H9 (cell line): ENCODE measurements around the gene OTOF. TPM values are rescaled to one million over a fixed set of nuclear protein-coding genes. Genes with fewer than 3 reads are reported as not detected.

ENCODE experiments used
- DNase-seq: peaks from one replicate; pipeline ENCODE4 v3.0.0-alpha.2; 2017
- H2AFZ ChIP-seq: one replicate; pipeline ENCODE4 v1.6.1; 2013; ENCODE audit warnings: mild to moderate bottlenecking, low read length, control low read depth, moderate library complexity
- H2AK5ac ChIP-seq: 2 replicates; pipeline ENCODE4 v1.6.1; 2013; ENCODE audit warnings: low read length, control low read depth, mixed read lengths; ENCODE audit not compliant: insufficient read length
- H2BK120ac ChIP-seq: one replicate; pipeline ENCODE4 v1.6.1; 2013; ENCODE audit warnings: low read depth, mild to moderate bottlenecking, low read length, control low read depth, inconsistent platforms; ENCODE audit not compliant: poor library complexity, severe bottlenecking
- H2BK12ac ChIP-seq: 2 replicates; pipeline ENCODE4 v1.6.1; 2013; ENCODE audit warnings: low read length, control low read depth, mixed read lengths, low read depth; ENCODE audit not compliant: insufficient read length
- H2BK15ac ChIP-seq: 2 replicates; pipeline ENCODE4 v1.6.1; 2013; ENCODE audit warnings: low read depth, low read length, control low read depth
- H2BK20ac ChIP-seq: one replicate; pipeline ENCODE4 v1.6.1; 2013; ENCODE audit warnings: low read depth, mild to moderate bottlenecking, low read length, control low read depth, inconsistent platforms; ENCODE audit not compliant: poor library complexity, severe bottlenecking
- H2BK5ac ChIP-seq: 2 replicates; pipeline ENCODE4 v1.6.1; 2013; ENCODE audit warnings: low read length, control low read depth, mixed read lengths; ENCODE audit not compliant: insufficient read length
- H3K14ac ChIP-seq: 2 replicates; pipeline ENCODE4 v1.6.1; 2013; ENCODE audit warnings: low read length, control low read depth; ENCODE audit not compliant: insufficient read depth
- H3K18ac ChIP-seq: 2 replicates; pipeline ENCODE4 v1.6.1; 2013; ENCODE audit warnings: low read depth, mild to moderate bottlenecking, mixed read lengths, low read length, control low read depth; ENCODE audit not compliant: insufficient read length
- H3K23ac ChIP-seq: 2 replicates; pipeline ENCODE4 v1.6.1; 2013; ENCODE audit warnings: low read length, control low read depth, mixed read lengths, low read depth; ENCODE audit not compliant: insufficient read length
- H3K23me2 ChIP-seq: 2 replicates; pipeline ENCODE4 v1.6.1; 2013; ENCODE audit warnings: low read depth, mild to moderate bottlenecking, mixed read lengths, low read length, control low read depth; ENCODE audit not compliant: insufficient read length, poor library complexity, severe bottlenecking
- H3K27ac ChIP-seq: 2 replicates; pipeline ENCODE4 v1.5.1; 2013; ENCODE audit warnings: low read length, control low read depth, mixed read lengths, low read depth; ENCODE audit not compliant: insufficient read length
- H3K27me3 ChIP-seq: 2 replicates; pipeline ENCODE4 v1.6.1; 2013; ENCODE audit warnings: low read length, control low read depth, inconsistent platforms; ENCODE audit not compliant: insufficient read depth
- H3K4ac ChIP-seq: 2 replicates; pipeline ENCODE4 v1.6.1; 2013; ENCODE audit warnings: low read depth, mild to moderate bottlenecking, control low read depth, inconsistent platforms, low read length, moderate library complexity
- H3K4me1 ChIP-seq: 2 replicates; pipeline ENCODE4 v1.6.1; 2013; ENCODE audit warnings: low read length, control low read depth, inconsistent platforms; ENCODE audit not compliant: insufficient read depth
- H3K4me2 ChIP-seq: 2 replicates; pipeline ENCODE4 v1.6.1; 2013; ENCODE audit warnings: low read length, control low read depth, mixed read lengths; ENCODE audit not compliant: insufficient read length, insufficient read depth
- H3K56ac ChIP-seq: 2 replicates; pipeline ENCODE4 v1.6.1; 2013; ENCODE audit warnings: low read depth, mild to moderate bottlenecking, mixed read lengths, low read length, control low read depth; ENCODE audit not compliant: insufficient read length
- H3K79me1 ChIP-seq: 2 replicates; pipeline ENCODE4 v1.6.1; 2013; ENCODE audit warnings: low read depth, mild to moderate bottlenecking, moderate library complexity, low read length, control low read depth, inconsistent platforms; ENCODE audit not compliant: insufficient read depth, poor library complexity, severe bottlenecking
- H3K79me2 ChIP-seq: 2 replicates; pipeline ENCODE4 v1.6.1; 2013; ENCODE audit warnings: low read length, control low read depth, inconsistent platforms; ENCODE audit not compliant: insufficient read depth
- H3K9ac ChIP-seq: 2 replicates; pipeline ENCODE4 v1.6.1; 2013; ENCODE audit warnings: low read length, control low read depth, mixed read lengths; ENCODE audit not compliant: insufficient read length; ENCODE audit errors: extremely low read depth
- H3K9me3 ChIP-seq: one replicate; pipeline ENCODE4 v1.6.1; 2013; ENCODE audit warnings: low read depth, low read length, inconsistent platforms; ENCODE audit not compliant: control insufficient read depth
- H3T11ph ChIP-seq: one replicate; pipeline ENCODE4 v1.6.1; 2013; ENCODE audit warnings: mild to moderate bottlenecking, low read length, control low read depth, inconsistent platforms
- H4K20me1 ChIP-seq: one replicate; pipeline ENCODE4 v1.6.1; 2013; ENCODE audit not compliant: control insufficient read depth, insufficient read length, insufficient read depth
- H4K5ac ChIP-seq: 2 replicates; pipeline ENCODE4 v1.6.1; 2013; ENCODE audit warnings: low read depth, mild to moderate bottlenecking, mixed read lengths, low read length, control low read depth; ENCODE audit not compliant: insufficient read length
- H4K8ac ChIP-seq: replicated peaks from 2 replicates; pipeline ENCODE4 v1.6.1; 2013; ENCODE audit warnings: low read length, control low read depth, mixed read lengths, low read depth; ENCODE audit not compliant: insufficient read length
- H4K91ac ChIP-seq: 2 replicates; pipeline ENCODE4 v1.6.1; 2013; ENCODE audit warnings: low read depth, mild to moderate bottlenecking, moderate library complexity, mixed read lengths, low read length, control low read depth; ENCODE audit not compliant: insufficient read length
- H3K27ac Mint-ChIP-seq, 3 experiments: 2 replicates in 2 of 3; 3 replicates in 1 of 3; pipeline ENCODE4 v1.8.0; 2020 to 2021; ENCODE audit warnings: mixed read lengths in 3 of 3, mild to moderate bottlenecking in 1 of 3, moderate library complexity in 1 of 3
- H3K27me3 Mint-ChIP-seq: 2 replicates; pipeline ENCODE4 v1.8.0; 2021; ENCODE audit warnings: low read depth, mild to moderate bottlenecking, moderate library complexity, mixed read lengths
- H3K36me3 Mint-ChIP-seq, 3 experiments: 2 replicates in 2 of 3; 3 replicates in 1 of 3; pipeline ENCODE4 v1.8.0; 2020 to 2021; ENCODE audit warnings: low read depth in 3 of 3, mixed read lengths in 3 of 3; ENCODE audit not compliant: insufficient read depth in 1 of 3
- H3K4me1 Mint-ChIP-seq, 2 experiments: 2 replicates each; pipeline ENCODE4 v1.8.0; 2020; ENCODE audit warnings: mixed read lengths in 2 of 2
- H3K4me3 Mint-ChIP-seq, 2 experiments: 2 replicates in 1 of 2; 3 replicates in 1 of 2; pipeline ENCODE4 v1.8.0; 2020 to 2021; ENCODE audit warnings: mild to moderate bottlenecking in 2 of 2, mixed read lengths in 2 of 2, moderate library complexity in 1 of 2
- H3K9me3 Mint-ChIP-seq, 2 experiments: 2 replicates in 1 of 2; 3 replicates in 1 of 2; pipeline ENCODE4 v1.8.0; 2020; ENCODE audit warnings: mild to moderate bottlenecking in 2 of 2, mixed read lengths in 2 of 2, moderate library complexity in 1 of 2
- WGBS: extraction: QIAGEN DNeasy Blood & Tissue Kit; methylation state at CpG from one replicate; pipeline ENCODE4 v1.1.7; 2013; ENCODE audit warnings: missing lambda C conversion rate, low lambda C conversion rate, mixed read lengths; ENCODE audit not compliant: insufficient read length; ENCODE audit errors: extremely low coverage; 5-methylcytosine and 5-hydroxymethylcytosine counted together
- total RNA-seq: library from RNA; stranded (reverse); gene quantifications from 2 replicates; pipeline ENCODE4 v1.2.1, GENCODE V29; 2021
- TF ChIP-seq, protein P1 (sequence below): fragments of 200-600 bp; sonication (generic); conservative IDR thresholded peaks from 3 replicates; pipeline ENCODE4 v1.8.0; 2021; ENCODE audit warnings: antibody characterized with exemption, mild to moderate bottlenecking

Gene OTOF
- total RNA-seq, 1 experiment from 2014 or later: 0.35 TPM

DNA sequence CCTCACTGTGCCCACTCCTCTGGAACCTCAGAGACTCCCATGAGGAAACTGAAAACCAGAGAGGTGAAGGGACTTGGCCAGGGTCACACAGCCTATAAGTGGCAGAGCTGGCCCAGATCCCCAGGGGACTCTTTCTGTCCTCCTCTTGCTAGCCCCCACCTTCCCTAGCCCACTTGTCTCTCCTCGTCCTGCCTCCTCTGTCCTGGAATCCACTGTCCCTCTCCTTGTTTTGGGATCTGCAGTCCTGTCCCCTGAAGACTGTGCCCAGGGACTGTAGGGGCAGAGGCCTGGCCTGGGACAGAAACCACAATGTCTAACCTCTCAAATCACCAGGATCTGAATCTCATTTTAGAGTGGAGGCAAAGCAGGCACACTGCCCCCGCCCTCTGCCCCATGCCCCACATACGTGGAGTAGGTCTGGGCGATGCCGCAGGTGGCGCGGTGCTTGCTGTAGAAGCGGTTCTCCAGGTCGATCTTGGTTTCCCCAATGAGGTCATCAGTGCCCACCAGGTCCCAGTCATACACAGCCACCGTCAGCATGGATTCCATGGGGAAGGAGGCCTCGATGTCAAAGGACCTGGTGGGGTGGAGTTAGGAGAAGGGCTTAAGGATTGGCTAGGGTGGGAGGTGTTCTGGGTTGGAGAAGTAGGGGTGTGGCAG, 12.5 kb downstream of the OTOF start:
- H4K8ac ChIP-seq: no peak overlapping the region
- H3K27me3 ChIP-seq: no peaks in the 10 kb centered on the region
- no peak overlapping the region for H3K56ac ChIP-seq
- no peaks in the 10 kb centered on the region for H3K4me1 ChIP-seq
- no peaks in the 10 kb centered on the region for H3K9me3 ChIP-seq
- H4K91ac ChIP-seq: no peak overlapping the region
- no peak overlapping the region for H2BK12ac ChIP-seq
- DNase-seq: no peak
- no peaks in the 10 kb centered on the region for H4K20me1 ChIP-seq
- H4K5ac ChIP-seq: no peak overlapping the region
- no peak overlapping the region for H3K23ac ChIP-seq
- H3K79me1 ChIP-seq: no peaks in the 10 kb centered on the region
- no peak overlapping the region for H3K9ac ChIP-seq
- H3K27me3 Mint-ChIP-seq: no peaks in the 10 kb centered on the region
- no peak overlapping the region for H3K4me2 ChIP-seq
- H3K23me2 ChIP-seq: no peaks in the 10 kb centered on the region
- H2BK120ac ChIP-seq: no peak overlapping the region
- no peak overlapping the region; the same call in 1 of the 2 replicates for H3K14ac ChIP-seq
- peaks cover 38 to 51% of the 10 kb centered on the region in 2 experiments for H3K4me1 Mint-ChIP-seq
- H3T11ph ChIP-seq: no peak overlapping the region
- no peak overlapping the region for H2BK15ac ChIP-seq
- H2AFZ ChIP-seq: no peak overlapping the region
- H2BK5ac ChIP-seq: no peak overlapping the region
- no peak overlapping the region for H2BK20ac ChIP-seq
- TF ChIP-seq, protein P1, sequence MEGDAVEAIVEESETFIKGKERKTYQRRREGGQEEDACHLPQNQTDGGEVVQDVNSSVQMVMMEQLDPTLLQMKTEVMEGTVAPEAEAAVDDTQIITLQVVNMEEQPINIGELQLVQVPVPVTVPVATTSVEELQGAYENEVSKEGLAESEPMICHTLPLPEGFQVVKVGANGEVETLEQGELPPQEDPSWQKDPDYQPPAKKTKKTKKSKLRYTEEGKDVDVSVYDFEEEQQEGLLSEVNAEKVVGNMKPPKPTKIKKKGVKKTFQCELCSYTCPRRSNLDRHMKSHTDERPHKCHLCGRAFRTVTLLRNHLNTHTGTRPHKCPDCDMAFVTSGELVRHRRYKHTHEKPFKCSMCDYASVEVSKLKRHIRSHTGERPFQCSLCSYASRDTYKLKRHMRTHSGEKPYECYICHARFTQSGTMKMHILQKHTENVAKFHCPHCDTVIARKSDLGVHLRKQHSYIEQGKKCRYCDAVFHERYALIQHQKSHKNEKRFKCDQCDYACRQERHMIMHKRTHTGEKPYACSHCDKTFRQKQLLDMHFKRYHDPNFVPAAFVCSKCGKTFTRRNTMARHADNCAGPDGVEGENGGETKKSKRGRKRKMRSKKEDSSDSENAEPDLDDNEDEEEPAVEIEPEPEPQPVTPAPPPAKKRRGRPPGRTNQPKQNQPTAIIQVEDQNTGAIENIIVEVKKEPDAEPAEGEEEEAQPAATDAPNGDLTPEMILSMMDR: no peak
- no peak overlapping the region for H3K4me3 Mint-ChIP-seq
- H3K9me3 Mint-ChIP-seq: peaks cover 0 to 7% of the 10 kb centered on the region in 2 experiments; a peak in 2 of 5 replicates
- no peak overlapping the region for H3K18ac ChIP-seq
- no peaks in the 10 kb centered on the region for H3K36me3 Mint-ChIP-seq
- H3K4ac ChIP-seq: no peak overlapping the region
- no peaks in the 10 kb centered on the region for H3K79me2 ChIP-seq
- peak overlapping the region in 1 of 3 experiments; percentile 39; a peak in 1 of 7 replicates for H3K27ac Mint-ChIP-seq
- no peak overlapping the region for H2AK5ac ChIP-seq
- WGBS: no CpG with 5 or more reads among the region's 11 CpGs
- no peak overlapping the region for H3K27ac ChIP-seq
